ENCODE results near the gene ACTN2.
A peak's percentile ranks its signal among the peaks of the same experiment; 100 is the strongest.

ACTN2 gene

DNA sequence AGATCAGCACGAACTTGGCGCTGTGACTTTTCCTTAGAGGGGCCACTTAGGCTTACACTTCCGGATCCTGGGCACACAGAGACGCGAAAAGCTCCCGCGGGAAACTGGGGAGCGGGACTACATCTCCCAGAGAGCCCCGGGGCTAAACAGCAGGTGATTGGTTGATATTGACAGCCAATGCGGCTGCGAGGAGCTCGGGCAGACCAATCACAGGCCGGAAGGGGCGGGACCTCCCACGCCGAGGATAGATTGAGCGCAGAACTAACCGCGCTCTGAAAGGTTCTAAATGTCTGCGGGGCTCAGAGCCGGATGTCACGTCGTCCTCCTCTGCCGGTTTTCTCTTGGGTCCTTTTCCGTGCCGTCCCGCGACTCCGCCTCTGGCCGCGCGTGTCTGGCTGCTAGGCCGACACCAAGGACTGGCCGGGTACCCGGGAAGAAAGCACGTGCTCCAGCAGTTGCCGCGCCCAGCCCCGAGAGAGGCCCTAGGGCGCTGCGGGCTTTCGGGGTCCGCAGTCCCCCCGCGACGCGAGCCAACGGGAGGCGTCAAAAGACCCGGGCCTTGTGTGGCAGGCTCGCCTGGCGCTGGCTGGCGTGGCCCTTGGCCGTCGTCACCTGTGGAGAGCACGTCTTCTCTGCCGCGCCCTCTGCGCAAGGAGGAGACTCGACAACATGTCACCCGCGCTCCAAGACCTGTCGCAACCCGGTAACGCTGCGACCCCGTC lies 108.9 kb downstream of the ACTN2 start, which contains the start of gene MTR (continued):
- no peak for TF ChIP-seq GLI2 (tag by site-specific recombination; IDR thresholded peaks at IDR 0.05; ENCODE audit: borderline replicate concordance, low read depth)
- no peak for TF ChIP-seq TCF7L2 (IDR thresholded peaks at IDR 0.05; ENCODE audit: borderline replicate concordance, low read depth, low read length)
- TF ChIP-seq ZNF174 (tag by site-specific recombination; IDR thresholded peaks at IDR 0.05): no peak
- TF ChIP-seq ZBTB7A (tag by site-specific recombination; IDR thresholded peaks at IDR 0.05; ENCODE audit: low read depth): peak; percentile 93
- peak; percentile 10; the same call in 1 of the 2 replicates for TF ChIP-seq ZBTB1 (tag by site-specific recombination; IDR thresholded peaks at IDR 0.05)
- no peak for TF ChIP-seq GFI1B (tag by site-specific recombination; IDR thresholded peaks at IDR 0.05)
- no peak for TF ChIP-seq ZNF404 (tag by site-specific recombination; IDR thresholded peaks at IDR 0.05)
- TF ChIP-seq SCRT1 (tag by site-specific recombination; IDR thresholded peaks at IDR 0.05; ENCODE audit: borderline replicate concordance): peak; percentile 96
- TF ChIP-seq ZNF843 (tag by site-specific recombination; IDR thresholded peaks at IDR 0.05): peak; percentile 56
- TF ChIP-seq, protein P1, sequence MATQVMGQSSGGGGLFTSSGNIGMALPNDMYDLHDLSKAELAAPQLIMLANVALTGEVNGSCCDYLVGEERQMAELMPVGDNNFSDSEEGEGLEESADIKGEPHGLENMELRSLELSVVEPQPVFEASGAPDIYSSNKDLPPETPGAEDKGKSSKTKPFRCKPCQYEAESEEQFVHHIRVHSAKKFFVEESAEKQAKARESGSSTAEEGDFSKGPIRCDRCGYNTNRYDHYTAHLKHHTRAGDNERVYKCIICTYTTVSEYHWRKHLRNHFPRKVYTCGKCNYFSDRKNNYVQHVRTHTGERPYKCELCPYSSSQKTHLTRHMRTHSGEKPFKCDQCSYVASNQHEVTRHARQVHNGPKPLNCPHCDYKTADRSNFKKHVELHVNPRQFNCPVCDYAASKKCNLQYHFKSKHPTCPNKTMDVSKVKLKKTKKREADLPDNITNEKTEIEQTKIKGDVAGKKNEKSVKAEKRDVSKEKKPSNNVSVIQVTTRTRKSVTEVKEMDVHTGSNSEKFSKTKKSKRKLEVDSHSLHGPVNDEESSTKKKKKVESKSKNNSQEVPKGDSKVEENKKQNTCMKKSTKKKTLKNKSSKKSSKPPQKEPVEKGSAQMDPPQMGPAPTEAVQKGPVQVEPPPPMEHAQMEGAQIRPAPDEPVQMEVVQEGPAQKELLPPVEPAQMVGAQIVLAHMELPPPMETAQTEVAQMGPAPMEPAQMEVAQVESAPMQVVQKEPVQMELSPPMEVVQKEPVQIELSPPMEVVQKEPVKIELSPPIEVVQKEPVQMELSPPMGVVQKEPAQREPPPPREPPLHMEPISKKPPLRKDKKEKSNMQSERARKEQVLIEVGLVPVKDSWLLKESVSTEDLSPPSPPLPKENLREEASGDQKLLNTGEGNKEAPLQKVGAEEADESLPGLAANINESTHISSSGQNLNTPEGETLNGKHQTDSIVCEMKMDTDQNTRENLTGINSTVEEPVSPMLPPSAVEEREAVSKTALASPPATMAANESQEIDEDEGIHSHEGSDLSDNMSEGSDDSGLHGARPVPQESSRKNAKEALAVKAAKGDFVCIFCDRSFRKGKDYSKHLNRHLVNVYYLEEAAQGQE (tag by site-specific recombination; IDR thresholded peaks at IDR 0.05): peak; percentile 45; the same call in 1 of the 2 replicates
- TF ChIP-seq EGR2 (tag by site-specific recombination; IDR thresholded peaks at IDR 0.05; ENCODE audit: low read depth): peak; percentile 63
- TF ChIP-seq, protein P2, sequence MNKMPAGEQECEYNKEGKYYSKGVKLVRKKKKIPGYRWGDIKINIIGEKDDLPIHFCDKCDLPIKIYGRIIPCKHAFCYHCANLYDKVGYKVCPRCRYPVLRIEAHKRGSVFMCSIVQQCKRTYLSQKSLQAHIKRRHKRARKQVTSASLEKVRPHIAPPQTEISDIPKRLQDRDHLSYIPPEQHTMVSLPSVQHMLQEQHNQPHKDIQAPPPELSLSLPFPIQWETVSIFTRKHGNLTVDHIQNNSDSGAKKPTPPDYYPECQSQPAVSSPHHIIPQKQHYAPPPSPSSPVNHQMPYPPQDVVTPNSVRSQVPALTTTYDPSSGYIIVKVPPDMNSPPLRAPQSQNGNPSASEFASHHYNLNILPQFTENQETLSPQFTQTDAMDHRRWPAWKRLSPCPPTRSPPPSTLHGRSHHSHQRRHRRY (tag by site-specific recombination; IDR thresholded peaks at IDR 0.05): peak; percentile 59; the same call in 1 of the 2 replicates
- no peak for TF ChIP-seq ZNF473 (tag by site-specific recombination; IDR thresholded peaks at IDR 0.05)
- TF ChIP-seq SP2 (tag by site-specific recombination; IDR thresholded peaks at IDR 0.05): peak; percentile 92
- no peak for TF ChIP-seq ZNF140 (tag by site-specific recombination; IDR thresholded peaks at IDR 0.05)
- peak; percentile 78; the same call in 1 of the 2 replicates for TF ChIP-seq ZNF677 (tag by site-specific recombination; IDR thresholded peaks at IDR 0.05)
- TF ChIP-seq ZNF341 (tag by site-specific recombination; IDR thresholded peaks at IDR 0.05; ENCODE audit: low read depth): no peak
- TF ChIP-seq YY2 (tag by site-specific recombination; IDR thresholded peaks at IDR 0.05): no peak
- TF ChIP-seq ZNF175 (tag by site-specific recombination; IDR thresholded peaks at IDR 0.05): no peak
- TF ChIP-seq ZNF114 (tag by site-specific recombination; IDR thresholded peaks at IDR 0.05): no peak
- peak; percentile 82; the same call in 1 of the 2 replicates for TF ChIP-seq ZNF792 (tag by site-specific recombination; IDR thresholded peaks at IDR 0.05)
- TF ChIP-seq, protein P3, sequence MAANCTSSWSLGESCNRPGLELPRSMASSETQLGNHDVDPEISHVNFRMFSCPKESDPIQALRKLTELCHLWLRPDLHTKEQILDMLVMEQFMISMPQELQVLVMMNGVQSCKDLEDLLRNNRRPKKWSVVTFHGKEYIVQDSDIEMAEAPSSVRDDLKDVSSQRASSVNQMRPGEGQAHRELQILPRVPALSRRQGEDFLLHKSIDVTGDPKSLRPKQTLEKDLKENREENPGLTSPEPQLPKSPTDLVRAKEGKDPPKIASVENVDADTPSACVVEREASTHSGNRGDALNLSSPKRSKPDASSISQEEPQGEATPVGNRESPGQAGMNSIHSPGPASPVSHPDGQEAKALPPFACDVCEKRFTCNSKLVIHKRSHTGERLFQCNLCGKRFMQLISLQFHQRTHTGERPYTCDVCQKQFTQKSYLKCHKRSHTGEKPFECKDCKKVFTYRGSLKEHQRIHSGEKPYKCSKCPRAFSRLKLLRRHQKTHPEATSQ (tag by site-specific recombination; IDR thresholded peaks at IDR 0.05): peak; percentile 92
- peak; percentile 78 for TF ChIP-seq ZBTB8A (tag by site-specific recombination; IDR thresholded peaks at IDR 0.05)
- no peak for TF ChIP-seq MEIS1 (CRISPR knock-in tag; IDR thresholded peaks at IDR 0.05; ENCODE audit: borderline replicate concordance)
- TF ChIP-seq ZNF184 (tag by site-specific recombination; IDR thresholded peaks at IDR 0.05): no peak
- TF ChIP-seq, protein P4, sequence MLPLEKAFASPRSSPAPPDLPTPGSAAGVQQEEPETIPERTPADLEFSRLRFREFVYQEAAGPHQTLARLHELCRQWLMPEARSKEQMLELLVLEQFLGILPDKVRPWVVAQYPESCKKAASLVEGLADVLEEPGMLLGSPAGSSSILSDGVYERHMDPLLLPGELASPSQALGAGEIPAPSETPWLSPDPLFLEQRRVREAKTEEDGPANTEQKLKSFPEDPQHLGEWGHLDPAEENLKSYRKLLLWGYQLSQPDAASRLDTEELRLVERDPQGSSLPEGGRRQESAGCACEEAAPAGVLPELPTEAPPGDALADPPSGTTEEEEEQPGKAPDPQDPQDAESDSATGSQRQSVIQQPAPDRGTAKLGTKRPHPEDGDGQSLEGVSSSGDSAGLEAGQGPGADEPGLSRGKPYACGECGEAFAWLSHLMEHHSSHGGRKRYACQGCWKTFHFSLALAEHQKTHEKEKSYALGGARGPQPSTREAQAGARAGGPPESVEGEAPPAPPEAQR (tag by site-specific recombination; IDR thresholded peaks at IDR 0.05): no peak
- TF ChIP-seq, protein P5, sequence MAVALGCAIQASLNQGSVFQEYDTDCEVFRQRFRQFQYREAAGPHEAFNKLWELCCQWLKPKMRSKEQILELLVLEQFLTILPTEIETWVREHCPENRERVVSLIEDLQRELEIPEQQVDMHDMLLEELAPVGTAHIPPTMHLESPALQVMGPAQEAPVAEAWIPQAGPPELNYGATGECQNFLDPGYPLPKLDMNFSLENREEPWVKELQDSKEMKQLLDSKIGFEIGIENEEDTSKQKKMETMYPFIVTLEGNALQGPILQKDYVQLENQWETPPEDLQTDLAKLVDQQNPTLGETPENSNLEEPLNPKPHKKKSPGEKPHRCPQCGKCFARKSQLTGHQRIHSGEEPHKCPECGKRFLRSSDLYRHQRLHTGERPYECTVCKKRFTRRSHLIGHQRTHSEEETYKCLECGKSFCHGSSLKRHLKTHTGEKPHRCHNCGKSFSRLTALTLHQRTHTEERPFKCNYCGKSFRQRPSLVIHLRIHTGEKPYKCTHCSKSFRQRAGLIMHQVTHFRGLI (tag by site-specific recombination; IDR thresholded peaks at IDR 0.05): peak; percentile 50; the same call in 1 of the 2 replicates
- TF ChIP-seq, protein P6, sequence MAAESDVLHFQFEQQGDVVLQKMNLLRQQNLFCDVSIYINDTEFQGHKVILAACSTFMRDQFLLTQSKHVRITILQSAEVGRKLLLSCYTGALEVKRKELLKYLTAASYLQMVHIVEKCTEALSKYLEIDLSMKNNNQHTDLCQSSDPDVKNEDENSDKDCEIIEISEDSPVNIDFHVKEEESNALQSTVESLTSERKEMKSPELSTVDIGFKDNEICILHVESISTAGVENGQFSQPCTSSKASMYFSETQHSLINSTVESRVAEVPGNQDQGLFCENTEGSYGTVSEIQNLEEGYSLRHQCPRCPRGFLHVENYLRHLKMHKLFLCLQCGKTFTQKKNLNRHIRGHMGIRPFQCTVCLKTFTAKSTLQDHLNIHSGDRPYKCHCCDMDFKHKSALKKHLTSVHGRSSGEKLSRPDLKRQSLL (tag by site-specific recombination; IDR thresholded peaks at IDR 0.05): no peak
- no peak for TF ChIP-seq OSR2 (tag by site-specific recombination; IDR thresholded peaks at IDR 0.05)
- no peak for TF ChIP-seq ZNF112 (tag by site-specific recombination; IDR thresholded peaks at IDR 0.05)
- TF ChIP-seq ZNF654 (tag by site-specific recombination; IDR thresholded peaks at IDR 0.05; ENCODE audit: low read depth): no peak
